GM18502 (cell line): ENCODE data around the gene ABI3.

Source experiments
- ATAC-seq: cut with Tn5 transposase; IDR thresholded peaks from one replicate; pipeline ENCODE4 v1.9.1; 2021; ENCODE audit warnings: mild to moderate bottlenecking; ENCODE audit not compliant: unreplicated experiment, poor library complexity

The ABI3 gene

GRCh38 chr17:49224198-49224996 lies 13.9 kb downstream of the ABI3 start:
- ATAC-seq, result no peak

GRCh38 chr17:49224997-49225337 lies 14.5 kb downstream of the ABI3 start:
- no peak for ATAC-seq

- no peak for ATAC-seq
Measured at GRCh38 chr17:49225554-49226236, 15.2 kb downstream of the ABI3 start.

- no peak for ATAC-seq
Measured at GRCh38 chr17:49226771-49227435, 16.4 kb downstream of the ABI3 start.

- no peak for ATAC-seq
Measured at GRCh38 chr17:49227436-49228261, 17.1 kb downstream of the ABI3 start.

GRCh38 chr17:49229076-49229804 lies 18.7 kb downstream of the ABI3 start:
- ATAC-seq, result no peak

- peak; percentile 5 for ATAC-seq
Measured at GRCh38 chr17:49229805-49230600, 19.5 kb downstream of the ABI3 start.

GRCh38 chr17:49230636-49231562 lies 20.4 kb downstream of the ABI3 start, which contains the start of gene PHOSPHO1:
Gene PHOSPHO1, minus strand, starts transcription at chr17:49230787. Its CDS starts 4,096 bp downstream, at chr17:49226691.
- peak; percentile 93 for ATAC-seq

- no peak for ATAC-seq
Measured at GRCh38 chr17:49231563-49231894, 21.0 kb downstream of the ABI3 start.

- no peak for ATAC-seq
Measured at GRCh38 chr17:49234509-49235080, 24.1 kb downstream of the ABI3 start.

- ATAC-seq, result no peak
Measured at GRCh38 chr17:49235896-49236295, 25.4 kb downstream of the ABI3 start.

- ATAC-seq, result no peak
Measured at GRCh38 chr17:49239963-49240362, 29.5 kb downstream of the ABI3 start.

GRCh38 chr17:49240619-49241018 lies 30.1 kb downstream of the ABI3 start:
- no peak for ATAC-seq

GRCh38 chr17:49241040-49241439 lies 30.5 kb downstream of the ABI3 start:
- ATAC-seq, result no peak

GRCh38 chr17:49241692-49242397 lies 31.3 kb downstream of the ABI3 start:
- no peak for ATAC-seq

GRCh38 chr17:49242813-49243212 lies 32.3 kb downstream of the ABI3 start:
- no peak for ATAC-seq

- no peak for ATAC-seq
Measured at GRCh38 chr17:49244839-49245238, 34.3 kb downstream of the ABI3 start.
